GM21423 (cell line): Measurements from ENCODE around the gene TMEM54.
"Not testable (repeated sequence)": the region's sequence is repeated elsewhere in the genome, so short reads cannot be mapped to it uniquely, and the experiment has no call there.

Experiments
- ATAC-seq: cut with Tn5 transposase; IDR thresholded peaks from one replicate; pipeline ENCODE4 v1.9.1; 2021; ENCODE audit warnings: mild to moderate bottlenecking, moderate library complexity; ENCODE audit not compliant: unreplicated experiment

Gene TMEM54

GRCh38 chr1:32919811-32920733 is 18.9 kb upstream of the TMEM54 start:
- ATAC-seq: no peak

DNA sequence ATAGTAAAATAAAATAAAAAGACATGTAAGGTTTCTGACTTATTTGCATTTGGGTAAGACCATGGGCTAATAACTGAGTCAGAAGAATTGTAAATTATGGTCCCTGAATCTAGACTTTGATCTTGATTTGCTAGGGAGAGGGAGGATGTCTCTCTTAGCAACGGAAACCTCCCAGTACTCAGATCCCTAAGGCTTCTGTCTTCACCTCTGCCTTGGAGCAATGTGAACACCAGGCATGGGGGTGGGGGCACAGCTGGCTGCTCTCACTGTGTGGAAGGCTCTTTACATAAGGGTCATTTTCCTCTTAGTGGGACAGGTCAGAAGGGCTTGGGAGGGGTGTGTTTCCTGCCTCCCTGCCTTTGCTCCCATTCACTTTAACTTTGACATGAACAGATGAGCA is 17.0 kb upstream of the TMEM54 start:
- no peak for ATAC-seq

- no peak for ATAC-seq
Observed at GRCh38 chr1:32917521-32917920, 16.3 kb upstream of the TMEM54 start.

DNA sequence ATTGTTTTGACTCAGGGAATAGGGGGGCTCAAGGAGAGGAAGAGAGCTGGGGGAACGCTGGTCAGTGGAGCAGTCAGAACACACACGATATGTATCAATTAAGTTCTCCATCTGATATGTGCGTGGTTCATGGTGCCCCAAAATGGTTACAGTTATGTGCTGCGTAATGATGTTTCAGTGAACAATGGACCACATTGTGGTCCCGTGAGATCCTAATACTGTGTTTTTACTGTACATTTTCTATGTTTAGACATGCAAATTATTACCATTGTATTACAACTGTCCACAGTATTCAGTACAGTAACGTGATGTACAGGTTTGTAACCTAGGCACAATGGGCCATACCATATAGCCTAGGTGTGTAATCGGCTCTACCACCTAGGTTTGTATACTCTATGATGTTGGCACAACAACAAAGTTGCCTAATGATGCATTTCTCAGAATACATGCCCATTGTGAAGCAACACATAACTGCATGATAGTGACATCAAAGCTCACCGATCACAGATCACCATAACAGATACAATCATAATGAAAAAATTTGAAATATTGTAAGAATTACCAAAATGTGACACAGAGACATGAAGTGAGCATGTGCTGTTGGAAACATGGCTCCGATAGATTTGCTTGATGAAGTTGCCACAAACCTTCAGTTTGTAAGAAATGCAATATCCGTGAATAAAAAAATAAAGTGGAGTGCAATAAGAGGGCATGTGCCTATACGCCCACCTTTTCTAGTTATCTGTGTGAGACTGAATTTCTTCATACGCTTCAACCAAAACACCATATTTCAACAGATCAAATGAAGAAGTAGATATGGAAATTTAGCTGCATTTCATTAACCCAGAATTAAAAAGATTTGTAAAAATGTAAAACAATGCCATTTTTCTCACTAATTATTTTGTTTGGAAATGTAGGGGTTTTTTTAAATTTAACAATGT is 14.8 kb upstream of the TMEM54 start:
- ATAC-seq: no peak

GRCh38 chr1:32910319-32910718 is 9.1 kb upstream of the TMEM54 start:
- no peak for ATAC-seq

DNA sequence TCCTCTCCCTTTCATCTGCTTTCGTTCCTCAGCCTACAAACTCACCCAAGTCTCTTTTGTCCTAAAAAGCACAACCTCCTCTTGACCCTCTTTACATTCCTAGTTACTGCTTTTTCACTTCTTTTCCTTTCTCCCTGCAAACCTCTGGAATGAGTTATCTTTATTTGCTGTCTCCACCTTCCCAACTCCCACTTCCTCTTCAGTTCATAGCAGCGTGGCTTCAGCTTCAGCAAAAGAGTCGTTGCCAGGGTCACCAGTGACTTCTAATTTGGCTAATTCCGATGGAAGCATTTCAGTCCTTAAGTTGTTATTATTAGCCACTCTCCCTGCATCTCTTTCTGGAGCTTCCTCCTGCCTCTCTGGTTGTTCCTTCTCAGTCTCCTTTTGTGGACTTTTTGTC is 6.2 kb upstream of the TMEM54 start:
- ATAC-seq: no peak

DNA sequence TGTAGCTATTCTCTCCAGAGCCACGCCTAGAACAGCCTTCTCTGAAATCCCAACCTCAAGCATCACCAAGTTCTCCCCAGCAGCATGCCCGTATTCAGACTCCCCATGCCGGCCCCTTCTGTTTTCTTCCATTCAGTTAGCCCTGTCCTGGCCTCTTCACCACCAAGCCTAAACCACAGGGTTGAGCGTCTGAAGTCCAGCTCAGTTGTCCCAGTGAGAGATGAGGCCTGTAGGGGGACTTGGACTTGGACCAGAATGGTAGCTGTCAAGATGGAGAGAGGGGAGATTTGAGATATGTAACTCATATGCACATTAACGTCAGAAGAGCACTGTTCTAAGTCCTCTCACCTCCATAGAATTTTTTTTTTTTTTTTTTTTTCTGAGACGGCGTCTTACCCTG is 5.5 kb upstream of the TMEM54 start:
- no peak for ATAC-seq

GRCh38 chr1:32905588-32905987 is 4.4 kb upstream of the TMEM54 start:
- not testable (repeated sequence) for ATAC-seq

GRCh38 chr1:32904797-32905196 is 3.6 kb upstream of the TMEM54 start:
- no peak for ATAC-seq

DNA sequence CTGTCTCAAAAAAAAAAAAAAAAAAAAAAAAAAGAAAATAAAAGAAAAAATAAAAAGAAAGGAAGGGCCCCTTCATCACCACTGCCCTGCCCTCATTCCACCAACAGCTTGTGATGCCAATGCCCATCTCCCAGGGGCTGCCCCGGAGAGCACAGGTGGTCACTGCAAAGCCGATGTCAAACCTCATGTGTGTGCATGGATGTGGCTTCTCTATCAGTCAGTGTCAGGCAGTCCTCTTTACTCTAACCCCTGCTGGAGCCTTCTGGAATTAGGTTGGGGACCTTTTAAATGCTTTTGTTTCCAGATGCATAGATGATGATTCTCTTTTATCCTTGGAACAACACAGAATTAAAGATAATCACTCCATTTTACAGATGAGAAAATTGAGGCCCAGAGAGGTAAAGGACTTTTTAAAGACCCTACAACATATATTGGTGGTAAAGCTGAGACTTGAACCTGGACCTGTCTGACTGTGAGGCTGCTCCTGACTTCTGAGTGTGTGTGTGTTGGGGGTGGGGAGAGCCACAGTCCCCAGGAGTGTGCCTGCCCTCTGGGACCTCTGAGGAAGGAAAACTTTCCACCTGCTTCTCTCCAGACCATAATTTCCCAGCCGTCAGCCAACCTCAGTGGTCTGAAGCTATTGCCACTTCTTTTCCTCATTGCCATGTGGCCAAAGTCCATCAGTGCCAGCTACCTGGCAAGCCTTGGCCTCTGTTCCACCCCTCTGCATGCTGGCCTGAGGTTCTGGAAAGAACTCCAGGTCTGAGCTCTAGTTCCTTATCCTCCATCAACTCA is 3.0 kb upstream of the TMEM54 start:
- ATAC-seq: no peak

GRCh38 chr1:32902535-32902920 is 1.3 kb upstream of the TMEM54 start:
- no peak for ATAC-seq

GRCh38 chr1:32901823-32902534 is 790 bp upstream of the TMEM54 start:
- ATAC-seq: no peak

GRCh38 chr1:32900371-32900955 is 726 bp downstream of the TMEM54 start:
- ATAC-seq: no peak

GRCh38 chr1:32899586-32900296 is 1.4 kb downstream of the TMEM54 start:
- ATAC-seq: no peak

DNA sequence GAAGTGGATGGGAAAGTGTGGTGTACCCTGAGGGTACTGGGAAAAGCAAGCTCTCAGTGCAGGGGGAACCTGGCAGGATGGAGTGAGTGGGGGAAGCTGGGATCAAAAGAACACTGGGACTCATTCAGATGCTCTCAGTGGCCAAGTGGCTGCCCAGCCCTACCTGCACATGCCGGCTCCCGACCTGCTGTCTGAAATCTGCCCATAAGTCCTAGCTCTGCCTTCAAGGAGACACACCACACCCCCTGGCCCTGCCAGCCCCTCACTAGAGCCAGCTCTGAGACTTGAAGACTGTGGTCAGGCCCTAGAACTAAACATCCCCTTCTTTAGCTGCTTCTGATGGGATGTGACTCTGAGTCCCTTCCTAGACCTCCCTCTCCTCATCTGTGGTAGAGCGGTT is 2.2 kb downstream of the TMEM54 start:
- no peak for ATAC-seq

GRCh38 chr1:32898056-32898455 is 3.1 kb downstream of the TMEM54 start:
- ATAC-seq: no peak

- no peak for ATAC-seq
Observed at GRCh38 chr1:32897082-32898049, 3.8 kb downstream of the TMEM54 start.

DNA sequence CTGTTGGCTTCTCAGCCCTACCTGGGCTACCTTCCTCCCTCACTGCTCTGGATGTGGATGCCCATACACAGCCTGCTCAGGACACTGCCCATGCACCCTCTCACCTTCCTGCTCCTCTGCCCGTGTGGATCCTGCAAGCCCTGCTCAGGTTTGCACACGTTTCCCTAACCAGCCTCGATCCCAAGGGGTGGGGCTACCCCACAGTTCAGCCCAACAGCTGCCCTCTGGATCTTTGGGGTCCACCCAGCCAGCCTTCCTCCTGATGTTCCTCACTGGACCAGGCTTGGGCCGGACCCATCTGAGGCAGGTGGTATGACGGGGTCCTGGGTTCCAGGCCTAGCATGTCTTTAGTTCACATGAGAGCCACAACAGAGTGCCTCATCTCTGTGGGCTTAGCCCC is 4.7 kb downstream of the TMEM54 start:
- ATAC-seq: no peak
